Measurements from ENCODE around the gene ATG101. TPM values are rescaled to one million over a fixed set of nuclear protein-coding genes. Genes with fewer than 3 reads are reported as not detected.

ATG101 gene, protein sequence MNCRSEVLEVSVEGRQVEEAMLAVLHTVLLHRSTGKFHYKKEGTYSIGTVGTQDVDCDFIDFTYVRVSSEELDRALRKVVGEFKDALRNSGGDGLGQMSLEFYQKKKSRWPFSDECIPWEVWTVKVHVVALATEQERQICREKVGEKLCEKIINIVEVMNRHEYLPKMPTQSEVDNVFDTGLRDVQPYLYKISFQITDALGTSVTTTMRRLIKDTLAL
- 10 to 100 TPM; 18.9 to 46.7 (median 24.1) TPM for total RNA-seq
- polyA plus RNA-seq, result 100 to 1,000 TPM in 1 of 2 donors, 10 to 100 TPM in 1; 22.1 to 108 TPM
- long read RNA-seq, donor 1, transcript ATG101-201 (4 exons, 1,439 nt), result major isoform, 40 of 43 reads
- long read RNA-seq, donor 1, partial matches to known transcripts, result 0 of 43 reads
- long read RNA-seq, donor 1, other reads (novel, unspliced or antisense), result 1 of 43 reads
- long read RNA-seq, donor 2, transcript ATG101-201 (4 exons, 1,439 nt), result major isoform, 151 of 166 reads
- long read RNA-seq, donor 2, transcript ATG101-207 (4 exons, 846 nt), result minor isoform, 7 of 166 reads
- long read RNA-seq, donor 2, partial matches to known transcripts, result 6 of 166 reads
- long read RNA-seq, donor 2, other reads (novel, unspliced or antisense), result 2 of 166 reads
- long read RNA-seq, donor 3, transcript ATG101-207 (4 exons, 846 nt), result minor isoform, 6 of 65 reads
- long read RNA-seq, donor 3, transcript ATG101-201 (4 exons, 1,439 nt), result major isoform, 52 of 65 reads
- long read RNA-seq, donor 3, partial matches to known transcripts, result 4 of 65 reads
- long read RNA-seq, donor 3, other reads (novel, unspliced or antisense), result 3 of 65 reads

DNA sequence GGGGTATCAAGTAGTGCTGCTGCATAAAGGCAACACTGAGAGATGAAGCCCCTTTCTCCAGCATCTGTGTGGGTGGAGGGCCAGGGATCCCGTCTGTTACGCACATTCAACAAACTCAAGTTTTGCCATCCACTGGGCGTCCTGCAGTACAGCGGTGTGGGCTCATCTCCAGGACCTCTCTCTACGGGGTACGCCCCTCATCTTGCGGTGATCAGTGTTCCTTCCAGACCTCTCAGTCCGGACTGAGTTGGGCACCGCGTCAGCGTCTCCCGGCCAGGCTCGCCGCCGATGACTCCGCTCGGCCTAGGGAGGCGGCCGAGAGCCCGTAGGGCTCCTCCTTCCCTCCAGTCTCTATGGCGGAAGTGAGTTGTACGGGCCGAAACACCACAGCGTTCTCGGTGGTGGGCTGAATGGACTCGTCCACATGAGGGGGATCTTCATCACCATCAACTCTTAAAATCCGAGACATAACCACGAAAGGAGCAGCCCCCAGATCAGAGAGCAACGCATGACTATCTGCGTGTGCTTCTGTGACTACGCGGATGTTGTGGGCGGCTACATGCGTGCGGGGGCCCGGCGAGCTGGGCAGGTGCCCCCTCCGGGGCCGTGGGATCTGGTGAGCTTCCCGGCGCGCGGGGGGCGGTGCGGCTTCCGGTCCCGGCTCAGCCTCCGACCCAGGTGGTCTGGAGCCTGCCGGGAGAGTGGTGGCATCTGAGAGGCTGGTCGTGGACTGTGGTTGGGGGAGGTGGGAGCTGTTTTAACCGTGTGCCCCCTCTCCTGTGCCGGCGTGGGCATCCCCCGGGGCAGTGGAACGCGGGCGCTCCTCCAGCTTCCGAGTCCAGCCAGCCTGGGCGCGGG is at the start of gene ATG101:
Gene ATG101, plus strand, starts transcription at position 652 of the 858 bp plus-strand sequence. CDS start 3,673 bp downstream, outside the sequence.
- Histone ChIP-seq H3K4me3 (peak within 1 kb of the TSS; percentile 74 to 97 (median 86)), H3K27me3 (no peaks in the 10 kb centered on the region), H3K36me3 (peaks cover 0 to 30% (median 15%) of the 10 kb centered on the region in 9 donors), H3K4me1 (peaks cover 9 to 44% (median 29%) of the 10 kb centered on the region in 12 donors), H3K9me3 (no peaks in the 10 kb centered on the region), H3K27ac (peak within 1 kb of the TSS; percentile 82 to 97 (median 93))
- TF ChIP-seq, protein P1, sequence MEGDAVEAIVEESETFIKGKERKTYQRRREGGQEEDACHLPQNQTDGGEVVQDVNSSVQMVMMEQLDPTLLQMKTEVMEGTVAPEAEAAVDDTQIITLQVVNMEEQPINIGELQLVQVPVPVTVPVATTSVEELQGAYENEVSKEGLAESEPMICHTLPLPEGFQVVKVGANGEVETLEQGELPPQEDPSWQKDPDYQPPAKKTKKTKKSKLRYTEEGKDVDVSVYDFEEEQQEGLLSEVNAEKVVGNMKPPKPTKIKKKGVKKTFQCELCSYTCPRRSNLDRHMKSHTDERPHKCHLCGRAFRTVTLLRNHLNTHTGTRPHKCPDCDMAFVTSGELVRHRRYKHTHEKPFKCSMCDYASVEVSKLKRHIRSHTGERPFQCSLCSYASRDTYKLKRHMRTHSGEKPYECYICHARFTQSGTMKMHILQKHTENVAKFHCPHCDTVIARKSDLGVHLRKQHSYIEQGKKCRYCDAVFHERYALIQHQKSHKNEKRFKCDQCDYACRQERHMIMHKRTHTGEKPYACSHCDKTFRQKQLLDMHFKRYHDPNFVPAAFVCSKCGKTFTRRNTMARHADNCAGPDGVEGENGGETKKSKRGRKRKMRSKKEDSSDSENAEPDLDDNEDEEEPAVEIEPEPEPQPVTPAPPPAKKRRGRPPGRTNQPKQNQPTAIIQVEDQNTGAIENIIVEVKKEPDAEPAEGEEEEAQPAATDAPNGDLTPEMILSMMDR (IDR thresholded peaks at IDR 0.05), result peak; percentile 51 to 91 (median 74)
- peak in 1 of 2 donors; percentile 65 for TF ChIP-seq POLR2A (IDR thresholded peaks at IDR 0.05)
- DNase-seq (peak; percentile 91 to 94 (median 93)), ATAC-seq (peak; percentile 97 to 99 (median 98))
- intact Hi-C loops (cut with DNase I), result loop anchor here in 4 of 10 donors (1.0 to 2.0 kb wide), 5 partner anchors 17 to 44 kb away; partner anchors contain the start of gene NR4A1 (in 2 of the 4)
- 0 to 1% (median 1%) methylated on average over 20 to 60 of the region's 60 CpGs for WGBS, 4 donors

DNA sequence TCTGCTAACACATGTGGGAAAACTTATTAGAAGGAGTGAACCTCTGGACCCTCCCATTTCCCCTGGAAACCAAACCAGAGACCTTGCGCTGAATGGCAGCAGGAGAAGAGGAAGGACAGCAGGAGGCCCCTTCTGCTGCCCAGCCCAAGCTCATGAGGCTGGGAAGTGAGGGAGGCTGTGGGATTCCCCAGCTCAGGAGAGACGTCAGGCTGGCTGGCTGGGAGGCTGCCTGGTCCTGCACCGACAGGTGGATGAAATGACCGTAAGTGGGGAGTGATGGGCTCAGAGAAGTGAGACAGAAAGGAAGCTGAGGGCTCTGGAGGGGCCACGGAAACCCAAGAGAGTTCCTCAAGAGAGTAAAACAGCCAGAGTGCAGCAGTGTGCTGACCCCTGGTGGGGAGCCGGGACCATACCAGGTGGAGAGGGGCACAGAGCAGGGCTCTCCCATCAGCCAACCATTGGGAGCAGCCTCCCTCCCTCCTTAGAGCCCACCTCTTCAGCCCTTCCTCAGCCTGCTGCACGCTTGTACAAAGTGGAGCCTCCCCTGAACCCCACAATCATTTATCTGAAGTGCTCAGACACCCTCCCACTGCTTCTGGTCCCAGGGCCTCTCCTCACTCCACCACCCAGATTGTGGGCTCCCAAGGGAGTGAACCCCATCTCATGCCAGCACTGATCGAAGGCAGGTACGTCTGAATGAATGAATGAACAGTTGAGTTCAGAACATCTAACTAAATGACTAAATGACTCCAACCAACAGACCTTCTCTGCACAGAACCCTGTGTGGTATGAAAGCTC is 49.0 kb upstream of the ATG101 start:
- peak in 4 of 5 donors; percentile 44 to 76 (median 50) for DNase-seq
- TF ChIP-seq, protein P1 (IDR thresholded peaks at IDR 0.05), result peak; percentile 53 to 76 (median 63)
- no peak for TF ChIP-seq POLR2A (IDR thresholded peaks at IDR 0.05)

DNA sequence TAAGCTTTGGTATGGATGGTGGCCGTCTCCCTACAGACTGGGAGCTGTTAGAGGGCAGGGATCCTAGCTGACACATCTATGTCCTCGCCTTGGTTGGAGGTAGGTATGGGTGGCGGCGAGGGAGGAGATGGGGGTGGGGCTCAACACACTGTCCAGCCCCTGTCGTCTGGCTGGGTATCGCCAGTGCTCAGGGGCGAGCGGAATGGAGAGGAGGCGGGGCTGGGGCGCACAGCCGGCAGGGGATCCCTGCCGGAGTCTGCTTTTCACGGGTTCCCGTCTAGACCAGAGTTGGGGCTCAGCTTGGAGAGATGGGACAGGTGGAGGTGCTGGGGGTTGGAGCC is 47.0 kb upstream of the ATG101 start:
- Histone ChIP-seq H3K27me3 (no peaks in the 10 kb centered on the region), H3K27ac (peak overlapping the region in 9 of 12 donors; percentile 47 to 91 (median 64)), H3K4me1 (peaks cover 0 to 54% (median 35%) of the 10 kb centered on the region in 12 donors), H3K4me3 (peak overlapping the region; percentile 32 to 62 (median 55)), H3K36me3 (no peaks in the 10 kb centered on the region), H3K9me3 (no peaks in the 10 kb centered on the region)
- intact Hi-C loops (cut with DNase I), result loop anchor here in 4 of 10 donors (1.0 to 5.0 kb wide), 5 partner anchors 18 to 126 kb away; partner anchors contain the start of gene ACVRL1 (in 1 of the 4)
- TF ChIP-seq, protein P1 (IDR thresholded peaks at IDR 0.05), result no peak
- TF ChIP-seq POLR2A (IDR thresholded peaks at IDR 0.05), result no peak
- WGBS, 4 donors, result 17 to 48% (median 25%) methylated on average over 7 to 14 of the region's 14 CpGs
- no peak for ATAC-seq
- DNase-seq, result peak in 1 of 5 donors; percentile 40

More for the DNA sequence above, 49.0 kb upstream of the ATG101 start:
- Histone ChIP-seq H3K36me3 (peaks cover 0 to 3% (median 0%) of the 10 kb centered on the region in 9 donors), H3K27me3 (peaks cover 0 to 5% (median 0%) of the 10 kb centered on the region in 9 donors), H3K9me3 (no peaks in the 10 kb centered on the region), H3K27ac (no peak overlapping the region), H3K4me3 (no peak overlapping the region), H3K4me1 (peaks cover 0 to 36% (median 24%) of the 10 kb centered on the region in 12 donors)
- 27 to 35% (median 32%) methylated on average over 9 of the region's 9 CpGs for WGBS, 4 donors
- ATAC-seq, result peak in 3 of 4 donors; percentile 6 to 27 (median 10)
- intact Hi-C loops (cut with DNase I), result loop anchor here in 3 of 10 donors (1.0 to 5.0 kb wide), 4 partner anchors 16 to 123 kb away; partner anchors contain the start of gene ACVRL1 (in 1 of the 3)
